ENCODE measurements around the gene CNTNAP5. TPM values are rescaled to one million over a fixed set of nuclear protein-coding genes. Genes with fewer than 3 reads are reported as not detected.

CNTNAP5 gene
- total RNA-seq, 1 experiment from 2014 or later: not detected

GRCh38 chr2:124805060-124805459 lies 780.0 kb downstream of the CNTNAP5 start:
- no peak for DNase-seq (ENCODE audit: low read depth)

GRCh38 chr2:124810132-124810531 lies 785.0 kb downstream of the CNTNAP5 start:
- DNase-seq (ENCODE audit: low read depth): no peak

- DNase-seq (ENCODE audit: low read depth): no peak
These were observed 790.1 kb downstream of the CNTNAP5 start for GRCh38 chr2:124814968-124815745.

GRCh38 chr2:124816007-124816406 lies 790.9 kb downstream of the CNTNAP5 start:
- no peak for DNase-seq (ENCODE audit: low read depth)

GRCh38 chr2:124822516-124822915 lies 797.4 kb downstream of the CNTNAP5 start:
- DNase-seq (ENCODE audit: low read depth): no peak

- DNase-seq (ENCODE audit: low read depth): no peak
These were observed 799.4 kb downstream of the CNTNAP5 start for GRCh38 chr2:124824441-124824840.

GRCh38 chr2:124832521-124832920 lies 807.4 kb downstream of the CNTNAP5 start:
- DNase-seq (ENCODE audit: low read depth): no peak

GRCh38 chr2:124834331-124834730 lies 809.2 kb downstream of the CNTNAP5 start:
- DNase-seq (ENCODE audit: low read depth): no peak

- DNase-seq (ENCODE audit: low read depth): no peak
These were observed 810.2 kb downstream of the CNTNAP5 start for GRCh38 chr2:124835331-124835730.

- no peak for DNase-seq (ENCODE audit: low read depth)
These were observed 811.3 kb downstream of the CNTNAP5 start for GRCh38 chr2:124836416-124836815.

- no peak for DNase-seq (ENCODE audit: low read depth)
These were observed 812.4 kb downstream of the CNTNAP5 start for GRCh38 chr2:124837496-124837895.

- no peak for DNase-seq (ENCODE audit: low read depth)
These were observed 813.3 kb downstream of the CNTNAP5 start for GRCh38 chr2:124838406-124838805.

- no peak for DNase-seq (ENCODE audit: low read depth)
These were observed 842.2 kb downstream of the CNTNAP5 start for GRCh38 chr2:124867247-124867646.

- no peak for DNase-seq (ENCODE audit: low read depth)
These were observed 849.1 kb downstream of the CNTNAP5 start for GRCh38 chr2:124874219-124874618.

- DNase-seq (ENCODE audit: low read depth): no peak
These were observed 849.6 kb downstream of the CNTNAP5 start for GRCh38 chr2:124874676-124875075.

GRCh38 chr2:124875627-124876244 lies 850.6 kb downstream of the CNTNAP5 start:
- DNase-seq (ENCODE audit: low read depth): no peak

- no peak for DNase-seq (ENCODE audit: low read depth)
These were observed 852.1 kb downstream of the CNTNAP5 start for GRCh38 chr2:124877141-124877577.

- no peak for DNase-seq (ENCODE audit: low read depth)
These were observed 854.6 kb downstream of the CNTNAP5 start for GRCh38 chr2:124879640-124880039.

GRCh38 chr2:124880995-124881394 lies 855.9 kb downstream of the CNTNAP5 start:
- no peak for DNase-seq (ENCODE audit: low read depth)

- DNase-seq (ENCODE audit: low read depth): no peak
These were observed 857.3 kb downstream of the CNTNAP5 start for GRCh38 chr2:124882423-124882822.

GRCh38 chr2:124883595-124883994 lies 858.5 kb downstream of the CNTNAP5 start:
- DNase-seq (ENCODE audit: low read depth): no peak

GRCh38 chr2:124884315-124884714 lies 859.2 kb downstream of the CNTNAP5 start:
- no peak for DNase-seq (ENCODE audit: low read depth)

- no peak for DNase-seq (ENCODE audit: low read depth)
These were observed 861.1 kb downstream of the CNTNAP5 start for GRCh38 chr2:124886216-124886615.
